Esophagus muscularis mucosa (tissue), 4 donors: ENCODE results near the gene SH3GL2.

Experiments
- EP300 ChIP-seq: sonication (generic); formaldehyde crosslinking; IDR thresholded peaks from one replicate; pipeline ENCODE4 v1.6.1; 2017; ENCODE audit warnings: antibody characterized with exemption
- POLR2A ChIP-seq: fragments of 450-650 bp; IDR thresholded peaks from one replicate; pipeline ENCODE4 v1.6.1; 2017; ENCODE audit warnings: antibody characterized with exemption, moderate library complexity, mild to moderate bottlenecking, low read depth
- POLR2AphosphoS5 ChIP-seq, 2 donors: sonication (generic); formaldehyde crosslinking; IDR thresholded peaks; one replicate each; pipeline ENCODE4 v1.6.1; 2017; ENCODE audit warnings: antibody characterized with exemption in 2 of 2
- TF ChIP-seq, protein P1 (sequence below), 3 experiments: fragments of 200-600 bp in 2 of 3; fragments of 450-650 bp in 1 of 3; sonication (generic) in 2 of 3; IDR thresholded peaks; one replicate each; pipeline ENCODE4 v1.5.1; 2017 to 2019; ENCODE audit warnings: antibody characterized with exemption in 3 of 3, mild to moderate bottlenecking in 2 of 3, moderate library complexity in 1 of 3

DNA sequence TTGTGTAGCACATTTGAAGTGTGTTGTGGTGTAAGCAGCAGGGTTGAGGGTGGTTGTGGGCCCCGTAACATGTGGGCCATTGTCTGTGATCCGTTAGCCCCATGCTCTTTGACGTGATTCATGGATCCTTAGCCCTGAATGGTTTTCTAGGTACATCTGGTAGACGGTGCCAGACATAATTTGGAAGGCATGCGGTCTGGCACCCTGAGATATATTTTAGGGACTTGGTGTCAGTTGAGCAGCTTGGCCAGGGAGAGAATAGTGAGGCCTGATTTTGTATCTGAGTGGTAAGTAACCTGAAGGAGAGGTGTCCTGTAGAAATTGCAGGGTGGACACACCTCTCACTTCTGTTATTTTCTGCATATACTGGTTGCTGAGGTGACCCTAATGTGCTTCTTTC lies 10.9 kb downstream of the SH3GL2 start:
- TF ChIP-seq, protein P1, sequence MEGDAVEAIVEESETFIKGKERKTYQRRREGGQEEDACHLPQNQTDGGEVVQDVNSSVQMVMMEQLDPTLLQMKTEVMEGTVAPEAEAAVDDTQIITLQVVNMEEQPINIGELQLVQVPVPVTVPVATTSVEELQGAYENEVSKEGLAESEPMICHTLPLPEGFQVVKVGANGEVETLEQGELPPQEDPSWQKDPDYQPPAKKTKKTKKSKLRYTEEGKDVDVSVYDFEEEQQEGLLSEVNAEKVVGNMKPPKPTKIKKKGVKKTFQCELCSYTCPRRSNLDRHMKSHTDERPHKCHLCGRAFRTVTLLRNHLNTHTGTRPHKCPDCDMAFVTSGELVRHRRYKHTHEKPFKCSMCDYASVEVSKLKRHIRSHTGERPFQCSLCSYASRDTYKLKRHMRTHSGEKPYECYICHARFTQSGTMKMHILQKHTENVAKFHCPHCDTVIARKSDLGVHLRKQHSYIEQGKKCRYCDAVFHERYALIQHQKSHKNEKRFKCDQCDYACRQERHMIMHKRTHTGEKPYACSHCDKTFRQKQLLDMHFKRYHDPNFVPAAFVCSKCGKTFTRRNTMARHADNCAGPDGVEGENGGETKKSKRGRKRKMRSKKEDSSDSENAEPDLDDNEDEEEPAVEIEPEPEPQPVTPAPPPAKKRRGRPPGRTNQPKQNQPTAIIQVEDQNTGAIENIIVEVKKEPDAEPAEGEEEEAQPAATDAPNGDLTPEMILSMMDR (IDR thresholded peaks at IDR 0.05): no peak
- no peak for TF ChIP-seq POLR2A
- TF ChIP-seq EP300: no peak
- TF ChIP-seq POLR2AphosphoS5 (IDR thresholded peaks at IDR 0.05): no peak
